Hepatocyte (in vitro differentiated cells): ENCODE results near the gene ARFGEF3.

Source experiments
- CTCF ChIP-seq: fragments of 200-600 bp; sonication (generic); IDR thresholded peaks from 2 replicates; pipeline ENCODE4 v1.5.1; 2016; ENCODE audit warnings: antibody characterized with exemption, mild to moderate bottlenecking; ENCODE audit not compliant: poor library complexity
- EZH2phosphoT487 ChIP-seq: fragments of 200-600 bp; sonication (generic); IDR thresholded peaks from one replicate; pipeline ENCODE4 v1.6.1; 2018; ENCODE audit warnings: antibody characterized with exemption, mild to moderate bottlenecking, low read depth, moderate library complexity; ENCODE audit not compliant: unreplicated experiment, severe bottlenecking

GRCh38 chr6:138374815-138375214 is 213.1 kb downstream of the ARFGEF3 start:
- TF ChIP-seq EZH2phosphoT487 = no peak
- TF ChIP-seq CTCF = no peak
